Activated naive CD4-positive, alpha-beta T cell treated with anti-CD3 and anti-CD28 coated beads for 36 hours (primary cell): Measurements from ENCODE around the gene MEN1. TPM values are rescaled to one million over a fixed set of nuclear protein-coding genes. Genes with fewer than 3 reads are reported as not detected.

Experiments used
- CTCF ChIA-PET: fragments of 350-600 bp; sonication (Branson Sonifier 250); formaldehyde crosslinking; loops from one replicate; lab custom pipeline; 2021; ENCODE audit warnings: antibody characterized with exemption; lab: Charles Lee
- DNase-seq: peaks from one replicate; pipeline ENCODE4 v3.0.0-alpha.2; 2020
- H3K27ac Mint-ChIP-seq: one replicate; pipeline ENCODE4 v1.8.0; 2021; ENCODE audit warnings: mild to moderate bottlenecking, mixed read lengths
- H3K27me3 Mint-ChIP-seq: one replicate; pipeline ENCODE4 v1.8.0; 2021; ENCODE audit warnings: low read depth, mixed read lengths
- H3K36me3 Mint-ChIP-seq: one replicate; pipeline ENCODE4 v1.8.0; 2021; ENCODE audit warnings: low read depth, mixed read lengths
- H3K4me1 Mint-ChIP-seq: one replicate; pipeline ENCODE4 v1.8.0; 2021; ENCODE audit warnings: low read depth, mixed read lengths
- H3K4me3 Mint-ChIP-seq: one replicate; pipeline ENCODE4 v1.8.0; 2021; ENCODE audit warnings: mild to moderate bottlenecking, moderate library complexity, mixed read lengths
- H3K9me3 Mint-ChIP-seq: one replicate; pipeline ENCODE4 v1.8.0; 2021; ENCODE audit warnings: mixed read lengths
- intact Hi-C: fragments of 100-400 bp; cut with micrococcal nuclease; formaldehyde crosslinking; loops from one replicate; pipeline ENCODE4 v1.15.1; 2023
- total RNA-seq, 2 experiments: library from RNA; stranded (reverse); gene quantifications; one replicate each; pipeline ENCODE4 v1.2.3, GENCODE V29; 2021

The MEN1 gene
- total RNA-seq, 2 experiments from 2014 or later: 23.9 TPM

DNA sequence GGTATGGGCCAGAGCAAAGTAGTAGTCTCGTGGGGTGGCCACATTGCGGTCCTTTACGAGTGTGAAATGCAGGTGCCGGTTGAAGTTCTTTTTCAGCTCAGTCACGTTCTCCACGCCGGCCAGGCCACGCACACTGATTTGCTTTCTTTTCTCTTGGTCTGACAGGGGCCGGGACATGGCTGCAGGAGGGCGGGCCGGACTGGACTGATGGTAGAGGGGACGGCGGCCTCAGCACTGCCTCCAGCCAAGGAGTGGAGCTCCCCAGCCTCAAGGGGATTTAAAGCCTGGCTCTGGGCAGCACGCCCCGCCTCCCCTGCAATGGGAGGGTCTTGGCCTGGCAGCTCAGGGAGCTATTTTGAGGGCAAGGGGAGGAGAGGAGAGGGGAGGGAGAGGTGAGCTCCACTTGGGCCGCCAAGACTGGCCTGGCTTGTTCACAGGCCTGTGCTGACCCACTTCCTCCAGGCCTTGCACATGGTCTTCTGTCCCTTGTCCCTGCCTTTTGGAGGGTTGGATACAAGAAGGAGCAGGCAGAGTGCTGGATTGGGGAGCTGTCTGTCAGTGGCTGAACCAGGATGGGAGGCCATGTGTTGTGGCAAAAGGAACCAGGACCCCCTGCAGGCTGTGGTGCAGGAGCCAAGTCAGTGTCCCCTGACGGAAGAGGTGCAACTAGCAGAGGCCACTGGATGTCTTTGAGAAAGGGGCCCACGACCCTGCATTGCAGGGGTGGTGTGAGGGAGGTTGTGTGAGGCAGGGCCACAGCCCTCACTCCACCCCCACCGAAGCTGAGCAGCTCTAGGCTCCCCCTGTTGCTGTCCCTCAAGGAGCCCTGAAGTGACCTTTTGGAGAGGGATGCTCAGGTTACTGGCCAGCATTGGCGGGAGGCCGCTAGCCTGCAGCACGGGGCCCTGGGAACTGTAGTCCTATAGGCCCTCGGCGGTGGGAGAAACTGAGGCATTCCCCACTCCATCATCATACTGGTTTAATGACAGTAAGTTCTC is 50.3 kb downstream of the MEN1 start, which contains the start of gene PYGM:
Gene PYGM, minus strand, starts transcription at position 253 of the 998 bp plus-strand sequence. Its CDS starts 76 bp downstream, at position 177.
- no peaks in the 10 kb centered on the region for H3K27me3 Mint-ChIP-seq
- no peak within 1 kb of the TSS for H3K4me3 Mint-ChIP-seq
- CTCF ChIA-PET: interaction anchor here (0.6 to 1.9 kb wide), 5 partner anchors 9 to 71 kb away, joined by 3 to 9 read pairs (median 6); partner anchors contain the start of gene RASGRP2
- H3K27ac Mint-ChIP-seq: peak within 1 kb of the TSS; percentile 85
- intact Hi-C loops: no loop called here
- H3K9me3 Mint-ChIP-seq: no peaks in the 10 kb centered on the region
- no peak for DNase-seq
- peaks cover 27% of the 10 kb centered on the region for H3K36me3 Mint-ChIP-seq
- H3K4me1 Mint-ChIP-seq: peaks cover 50% of the 10 kb centered on the region

GRCh38 chr11:64759131-64759721 is 51.1 kb downstream of the MEN1 start:
- H3K27ac Mint-ChIP-seq: no peak overlapping the region
- no peaks in the 10 kb centered on the region for H3K27me3 Mint-ChIP-seq
- no peak for DNase-seq
- peaks cover 19% of the 10 kb centered on the region for H3K36me3 Mint-ChIP-seq
- no peak overlapping the region for H3K4me3 Mint-ChIP-seq
- CTCF ChIA-PET: interaction anchor here (0.6 to 1.5 kb wide), 3 partner anchors 10 to 70 kb away, joined by 3 to 6 read pairs (median 6); no protein-coding TSS in a partner anchor
- no peaks in the 10 kb centered on the region for H3K9me3 Mint-ChIP-seq
- intact Hi-C loops: no loop called here
- peaks cover 42% of the 10 kb centered on the region for H3K4me1 Mint-ChIP-seq

- Mint-ChIP-seq H3K4me3 (no peak overlapping the region), H3K27ac (no peak overlapping the region), H3K27me3 (no peaks in the 10 kb centered on the region), H3K9me3 (no peaks in the 10 kb centered on the region), H3K36me3 (peaks cover 12% of the 10 kb centered on the region), H3K4me1 (peaks cover 35% of the 10 kb centered on the region)
- no peak for DNase-seq
- intact Hi-C loops: no loop called here
- CTCF ChIA-PET: no interaction called here
These were observed 51.8 kb downstream of the MEN1 start for GRCh38 chr11:64758330-64759079.

DNA sequence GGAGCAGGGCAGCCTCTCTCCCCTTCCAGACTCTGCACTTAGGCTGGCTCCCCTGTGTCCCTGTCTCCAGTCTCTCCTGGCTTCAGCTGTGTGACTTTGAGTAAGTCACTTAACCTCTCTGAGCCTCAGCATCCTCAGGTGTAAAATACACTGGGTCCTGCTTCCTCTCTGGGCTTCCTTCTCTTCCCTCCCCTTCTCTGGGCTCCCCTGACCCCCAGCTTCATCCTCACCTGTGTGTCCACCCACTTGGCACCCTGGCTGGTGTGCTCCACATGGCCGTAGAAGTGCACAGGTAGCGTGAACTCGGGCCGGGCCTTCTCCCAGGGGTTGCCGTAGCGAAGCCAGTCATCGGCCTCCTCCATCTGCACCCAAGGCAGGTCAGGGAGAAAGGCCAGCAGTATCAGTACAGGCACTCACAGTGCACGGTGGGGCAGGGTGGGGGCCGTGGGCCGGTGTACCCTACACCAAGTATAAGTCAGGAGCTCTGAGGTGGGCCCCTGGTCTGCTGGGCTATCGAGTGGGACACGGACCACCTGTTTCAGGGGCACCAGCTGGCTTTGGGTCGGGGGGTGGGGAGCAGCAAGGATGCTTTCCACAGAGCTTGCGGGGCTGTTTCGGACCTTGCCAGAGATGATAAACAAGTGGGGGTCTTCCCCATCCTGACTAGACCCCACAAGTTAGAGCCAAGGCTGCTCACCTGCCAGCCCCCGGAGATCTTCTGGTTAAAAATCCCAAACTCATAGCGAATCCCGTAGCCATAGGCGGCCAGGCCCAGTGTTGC is 52.6 kb downstream of the MEN1 start:
- Mint-ChIP-seq H3K27me3 (no peaks in the 10 kb centered on the region), H3K4me3 (no peak overlapping the region), H3K27ac (no peak overlapping the region), H3K9me3 (no peaks in the 10 kb centered on the region), H3K36me3 (peaks cover 6% of the 10 kb centered on the region), H3K4me1 (peaks cover 29% of the 10 kb centered on the region)
- intact Hi-C loops: no loop called here
- CTCF ChIA-PET: interaction anchor here (1.4 kb wide), 1 partner anchor 15 kb away, joined by 4 read pairs; no protein-coding TSS in a partner anchor
- no peak for DNase-seq

GRCh38 chr11:64755681-64756361 is 54.5 kb downstream of the MEN1 start:
- H3K4me1 Mint-ChIP-seq: peaks cover 22% of the 10 kb centered on the region
- no peak overlapping the region for H3K27ac Mint-ChIP-seq
- CTCF ChIA-PET: interaction anchor here (0.5 kb wide), 1 partner anchor 17 kb away, joined by 4 read pairs; no protein-coding TSS in a partner anchor
- intact Hi-C loops: no loop called here
- no peaks in the 10 kb centered on the region for H3K27me3 Mint-ChIP-seq
- no peaks in the 10 kb centered on the region for H3K9me3 Mint-ChIP-seq
- DNase-seq: no peak
- peaks cover 4% of the 10 kb centered on the region for H3K36me3 Mint-ChIP-seq
- no peak overlapping the region for H3K4me3 Mint-ChIP-seq

GRCh38 chr11:64754919-64755662 is 55.3 kb downstream of the MEN1 start:
- CTCF ChIA-PET: interaction anchor here (0.5 kb wide), 1 partner anchor 17 kb away, joined by 4 read pairs; no protein-coding TSS in a partner anchor
- H3K9me3 Mint-ChIP-seq: no peaks in the 10 kb centered on the region
- no peak for DNase-seq
- no peak overlapping the region for H3K4me3 Mint-ChIP-seq
- H3K27me3 Mint-ChIP-seq: no peaks in the 10 kb centered on the region
- H3K27ac Mint-ChIP-seq: no peak overlapping the region
- H3K36me3 Mint-ChIP-seq: peaks cover 6% of the 10 kb centered on the region
- intact Hi-C loops: no loop called here
- H3K4me1 Mint-ChIP-seq: peaks cover 25% of the 10 kb centered on the region

GRCh38 chr11:64754124-64754918 is 56.0 kb downstream of the MEN1 start:
- no peak for DNase-seq
- Mint-ChIP-seq H3K9me3 (no peaks in the 10 kb centered on the region), H3K27me3 (no peaks in the 10 kb centered on the region), H3K4me1 (peaks cover 20% of the 10 kb centered on the region), H3K27ac (no peak overlapping the region), H3K4me3 (no peak overlapping the region), H3K36me3 (peaks cover 6% of the 10 kb centered on the region)
- intact Hi-C loops: no loop called here
- CTCF ChIA-PET: no interaction called here

Other genes starting within 250 kb of the MEN1 start
- gene SLC22A12, start 219.3 kb downstream of the MEN1 start, total RNA-seq: not detected
- under 1 TPM; 0.24 to 0.35 TPM for gene NRXN2, start 87.4 kb downstream of the MEN1 start, total RNA-seq
- 1 to 10 TPM; 5.2 to 5.6 TPM for gene RASGRP2, start 66.4 kb downstream of the MEN1 start, total RNA-seq
- gene PYGM, start 50.6 kb downstream of the MEN1 start, total RNA-seq: under 1 TPM; 0.64 to 0.89 TPM
- gene SF1, start 32.0 kb downstream of the MEN1 start, total RNA-seq: 100 to 1,000 TPM; 303 to 320 TPM
- gene MAP4K2, start 7.3 kb downstream of the MEN1 start, total RNA-seq: 10 to 100 TPM; 69.5 to 73.9 TPM
- gene CDC42BPG, start 34.1 kb upstream of the MEN1 start, total RNA-seq: under 1 TPM; 0.32 to 0.41 TPM
- 100 to 1,000 TPM; 124 to 132 TPM for gene EHD1, start 68.1 kb upstream of the MEN1 start, total RNA-seq
- 10 to 100 TPM; 15.1 to 16.3 TPM for gene ATG2A, start 106.7 kb upstream of the MEN1 start, total RNA-seq
- 1 to 10 TPM; 3.3 to 4.6 TPM for gene PPP2R5B, start 114.1 kb upstream of the MEN1 start, total RNA-seq
- not detected for gene GPHA2, start 125.3 kb upstream of the MEN1 start, total RNA-seq
- gene MAJIN, start 161.6 kb upstream of the MEN1 start, total RNA-seq: under 1 TPM; 0.29 to 0.37 TPM
- gene BATF2, start 186.4 kb upstream of the MEN1 start, total RNA-seq: not detected
- 100 to 1,000 TPM; 134 to 135 TPM for gene ARL2, start 203.6 kb upstream of the MEN1 start, total RNA-seq
- 1 to 10 TPM; 8.9 to 9.4 TPM for gene SNX15, start 216.9 kb upstream of the MEN1 start, total RNA-seq
- gene SAC3D1, start 230.7 kb upstream of the MEN1 start, total RNA-seq: 10 to 100 TPM; 19.2 to 20.3 TPM
- gene NAALADL1, start 248.0 kb upstream of the MEN1 start, total RNA-seq: 10 to 100 TPM in 1 of 2 experiments, 1 to 10 TPM in 1; 8.5 to 10.2 TPM